Measurements from ENCODE around the gene TMPRSS6.

Gene TMPRSS6

DNA sequence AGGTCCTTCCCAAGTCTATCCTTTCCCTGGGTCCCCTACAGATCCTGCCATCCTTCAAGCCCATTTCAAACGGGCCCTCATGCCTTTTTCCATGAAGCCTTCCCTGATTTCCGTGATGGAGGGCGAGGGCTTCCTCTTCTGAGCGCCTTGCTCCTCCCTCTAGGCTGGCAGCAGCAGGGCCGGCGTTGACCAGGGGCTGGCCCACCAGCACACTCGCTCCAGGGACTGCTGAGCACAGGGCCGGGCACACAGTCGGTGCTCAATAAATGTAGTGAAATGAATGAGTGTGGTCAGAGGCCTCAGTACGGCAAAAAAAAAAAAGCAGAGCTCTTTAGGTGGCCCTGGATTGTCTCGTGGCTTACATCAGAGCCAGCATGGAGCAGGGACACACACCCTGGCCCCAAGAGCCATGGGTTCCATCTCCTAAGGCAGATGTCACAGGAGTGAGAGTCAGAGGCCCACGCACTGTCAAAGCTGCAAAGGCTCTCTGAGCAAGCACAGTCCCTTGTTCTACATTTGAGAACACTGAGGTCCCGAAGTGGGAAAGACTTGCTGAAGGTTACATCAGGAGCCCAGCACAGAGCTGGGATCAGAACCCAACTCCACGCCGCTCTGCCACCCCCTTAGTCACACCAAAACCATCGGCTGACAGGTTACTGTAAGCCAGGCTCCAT lies 37.1 kb upstream of the TMPRSS6 start:
- peak overlapping the region; percentile 95 for H3K27ac Mint-ChIP-seq
- H3K27me3 Mint-ChIP-seq: no peaks in the 10 kb centered on the region
- peaks cover 5% of the 10 kb centered on the region for H3K36me3 Mint-ChIP-seq
- H3K4me3 Mint-ChIP-seq: peak overlapping the region; percentile 80
- H3K9me3 Mint-ChIP-seq (ENCODE audit: low read depth): no peaks in the 10 kb centered on the region
- peaks cover 62% of the 10 kb centered on the region for H3K4me1 Mint-ChIP-seq (ENCODE audit: low read depth)

DNA sequence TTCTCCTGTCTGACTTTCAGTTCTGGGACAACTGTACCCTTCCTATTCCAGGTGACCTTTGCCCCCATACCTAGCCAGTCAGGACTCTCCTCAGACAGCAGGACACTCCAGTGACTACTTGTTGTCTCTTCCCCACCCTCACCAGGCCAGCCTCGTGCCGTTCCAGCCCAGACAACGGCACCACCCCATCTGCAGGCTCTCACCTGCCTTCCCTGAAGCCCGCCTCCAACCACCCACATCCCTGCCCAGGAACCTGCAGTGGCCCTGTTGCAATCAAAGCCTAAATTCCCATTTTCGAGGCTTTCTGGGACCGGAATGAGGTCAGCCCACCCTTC lies 36.5 kb upstream of the TMPRSS6 start:
- Mint-ChIP-seq H3K4me1 (ENCODE audit: low read depth) (peaks cover 57% of the 10 kb centered on the region), H3K4me3 (peak overlapping the region; percentile 80), H3K27ac (peak overlapping the region; percentile 95), H3K9me3 (ENCODE audit: low read depth) (no peaks in the 10 kb centered on the region), H3K27me3 (no peaks in the 10 kb centered on the region), H3K36me3 (peaks cover 5% of the 10 kb centered on the region)

DNA sequence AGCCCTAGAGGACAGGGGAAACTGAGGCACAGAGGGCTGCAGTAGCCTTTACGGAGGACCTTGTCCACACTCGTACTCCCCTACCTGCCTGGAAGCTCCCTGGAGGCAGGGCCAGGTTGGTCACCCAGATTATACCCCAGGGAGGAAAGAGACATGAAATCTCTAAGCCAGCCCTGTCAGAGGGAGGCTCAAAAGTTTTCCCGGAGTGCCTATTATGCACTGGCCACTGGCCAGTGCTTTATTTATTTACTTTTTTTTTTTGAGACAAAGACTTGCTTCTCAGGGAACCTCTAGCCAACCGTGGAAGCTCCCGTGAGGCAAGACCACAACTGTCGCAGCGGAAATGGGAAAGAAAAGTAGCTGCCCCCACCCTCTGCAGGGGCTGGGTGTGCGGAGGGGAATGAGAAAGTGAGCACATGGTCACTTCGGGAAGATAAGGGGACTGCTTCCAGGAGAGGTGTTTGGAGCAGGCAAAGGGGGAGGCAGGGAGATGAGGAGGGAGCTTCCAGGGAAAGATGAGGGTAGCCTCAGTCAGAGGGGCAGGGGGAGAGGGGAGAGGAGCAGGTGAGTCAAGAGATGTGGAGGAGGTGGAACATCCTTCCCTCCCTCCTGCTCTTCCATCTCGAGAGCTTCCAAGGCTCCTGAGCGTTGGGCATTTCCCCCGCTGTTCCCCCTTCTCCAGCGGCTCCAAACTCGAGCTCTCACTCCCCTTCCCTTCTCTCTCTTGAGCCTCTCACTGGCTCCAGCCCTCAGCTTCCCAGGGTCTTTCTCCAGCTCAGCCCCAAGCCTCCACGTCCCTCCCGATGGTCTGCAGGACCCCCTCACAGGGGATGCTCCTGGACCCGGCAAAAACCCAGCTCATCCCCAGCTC lies 35.9 kb upstream of the TMPRSS6 start:
- no peaks in the 10 kb centered on the region for H3K27me3 Mint-ChIP-seq
- peak overlapping the region; percentile 80 for H3K4me3 Mint-ChIP-seq
- H3K27ac Mint-ChIP-seq: peak overlapping the region; percentile 95
- peaks cover 54% of the 10 kb centered on the region for H3K4me1 Mint-ChIP-seq (ENCODE audit: low read depth)
- no peaks in the 10 kb centered on the region for H3K9me3 Mint-ChIP-seq (ENCODE audit: low read depth)
- H3K36me3 Mint-ChIP-seq: peaks cover 8% of the 10 kb centered on the region

DNA sequence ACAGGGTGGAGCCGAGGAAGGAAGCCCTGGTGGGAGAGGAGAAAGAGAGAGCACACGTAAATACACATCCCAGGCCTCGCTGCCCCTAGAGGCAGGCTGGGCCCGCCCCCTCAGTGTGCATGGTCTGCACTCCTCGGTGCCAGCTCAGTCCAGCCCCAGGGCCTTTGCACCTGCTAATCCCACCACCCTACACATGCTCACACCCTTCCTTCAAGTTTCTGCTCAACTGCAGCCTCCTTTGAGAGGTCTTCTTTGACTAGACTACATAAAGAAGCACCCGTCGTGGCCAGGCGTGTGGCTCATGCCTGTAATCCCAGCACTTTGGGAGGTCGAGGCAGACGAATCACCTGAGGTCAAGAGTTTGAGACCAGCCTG lies 34.7 kb upstream of the TMPRSS6 start:
- H3K4me3 Mint-ChIP-seq: no peak overlapping the region
- peaks cover 61% of the 10 kb centered on the region for H3K4me1 Mint-ChIP-seq (ENCODE audit: low read depth)
- H3K27me3 Mint-ChIP-seq: no peaks in the 10 kb centered on the region
- peak overlapping the region; percentile 95 for H3K27ac Mint-ChIP-seq
- H3K9me3 Mint-ChIP-seq (ENCODE audit: low read depth): no peaks in the 10 kb centered on the region
- peaks cover 9% of the 10 kb centered on the region for H3K36me3 Mint-ChIP-seq

DNA sequence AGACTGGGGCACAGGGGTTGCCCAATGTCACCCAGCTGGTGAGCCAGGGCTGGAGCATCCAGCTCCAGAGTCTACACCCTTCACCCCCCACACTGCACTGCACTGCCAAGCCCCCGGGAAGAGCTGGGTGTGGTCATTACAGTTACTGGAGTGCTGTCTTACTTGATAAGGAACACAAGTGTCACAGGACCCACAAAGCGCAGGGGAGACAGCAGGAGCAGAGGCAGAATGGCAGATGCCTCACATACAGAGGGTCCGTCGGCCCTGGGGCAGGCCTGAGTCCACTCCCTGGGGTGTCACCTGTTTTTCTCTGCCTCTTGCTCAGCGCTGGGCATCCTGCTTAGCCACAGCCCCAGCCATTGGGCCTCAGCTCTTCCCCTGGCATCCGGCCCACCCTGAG lies 32.5 kb upstream of the TMPRSS6 start:
- H3K4me3 Mint-ChIP-seq: no peak overlapping the region
- H3K27me3 Mint-ChIP-seq: no peaks in the 10 kb centered on the region
- H3K9me3 Mint-ChIP-seq (ENCODE audit: low read depth): no peaks in the 10 kb centered on the region
- peaks cover 61% of the 10 kb centered on the region for H3K4me1 Mint-ChIP-seq (ENCODE audit: low read depth)
- H3K27ac Mint-ChIP-seq: no peak overlapping the region
- peaks cover 19% of the 10 kb centered on the region for H3K36me3 Mint-ChIP-seq

DNA sequence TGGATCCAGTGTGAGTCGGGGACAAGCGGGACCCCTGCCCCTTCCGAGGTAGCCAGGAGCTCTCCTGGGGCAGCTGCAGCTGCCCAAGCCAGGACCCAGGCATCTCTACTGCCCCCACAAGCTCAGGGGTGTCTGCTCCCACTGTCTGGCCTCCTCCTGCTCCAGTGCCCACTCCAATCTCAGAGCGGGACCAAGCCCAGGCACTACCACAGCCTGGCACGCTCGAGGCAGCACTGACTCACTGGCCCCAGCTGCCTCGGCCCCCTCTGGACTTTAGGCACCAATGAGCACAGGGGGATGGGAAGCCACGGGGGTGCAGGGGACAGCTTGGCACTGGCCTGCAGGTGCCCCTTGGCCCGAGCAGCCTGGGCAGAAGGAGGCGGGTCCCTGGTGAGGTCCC lies 32.0 kb upstream of the TMPRSS6 start:
- Mint-ChIP-seq H3K9me3 (ENCODE audit: low read depth) (no peaks in the 10 kb centered on the region), H3K4me3 (no peak overlapping the region), H3K27me3 (no peaks in the 10 kb centered on the region), H3K27ac (peak overlapping the region; percentile 3), H3K36me3 (peaks cover 20% of the 10 kb centered on the region), H3K4me1 (ENCODE audit: low read depth) (peaks cover 60% of the 10 kb centered on the region)

DNA sequence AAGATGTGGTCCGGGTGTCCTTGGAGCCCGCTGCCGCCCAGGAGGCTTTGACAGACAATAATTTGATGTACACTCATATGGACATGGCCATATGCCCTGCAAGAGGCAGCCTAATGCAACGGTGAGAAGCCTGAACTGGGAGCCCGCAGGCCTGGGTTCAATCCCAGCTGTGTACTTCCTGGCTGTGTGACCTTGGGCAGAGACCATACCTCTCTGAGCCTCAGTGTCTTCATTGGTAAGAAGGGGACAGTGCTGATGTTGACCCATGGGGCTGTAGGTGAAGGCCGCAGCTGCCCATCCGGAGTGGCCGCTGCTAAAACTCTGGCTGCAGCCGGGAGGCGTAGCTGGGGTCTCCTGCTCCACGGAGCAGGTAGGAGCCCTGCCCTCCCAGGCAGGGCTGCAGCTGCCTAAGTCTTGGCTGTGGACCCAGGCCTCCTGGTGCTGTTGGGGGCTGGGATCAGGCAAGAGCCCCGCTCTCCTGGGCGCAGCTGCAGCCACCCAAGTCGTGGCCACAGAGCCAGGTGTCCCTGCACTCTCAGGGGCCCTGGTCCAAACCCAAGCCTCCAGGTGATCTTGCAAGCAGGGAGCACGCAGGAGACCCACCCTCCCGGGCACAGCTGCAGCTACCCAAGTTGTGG lies 31.3 kb upstream of the TMPRSS6 start:
- Mint-ChIP-seq H3K4me1 (ENCODE audit: low read depth) (peaks cover 54% of the 10 kb centered on the region), H3K27ac (peak overlapping the region; percentile 68), H3K36me3 (peaks cover 18% of the 10 kb centered on the region), H3K9me3 (ENCODE audit: low read depth) (no peaks in the 10 kb centered on the region), H3K27me3 (no peaks in the 10 kb centered on the region), H3K4me3 (no peak overlapping the region)

DNA sequence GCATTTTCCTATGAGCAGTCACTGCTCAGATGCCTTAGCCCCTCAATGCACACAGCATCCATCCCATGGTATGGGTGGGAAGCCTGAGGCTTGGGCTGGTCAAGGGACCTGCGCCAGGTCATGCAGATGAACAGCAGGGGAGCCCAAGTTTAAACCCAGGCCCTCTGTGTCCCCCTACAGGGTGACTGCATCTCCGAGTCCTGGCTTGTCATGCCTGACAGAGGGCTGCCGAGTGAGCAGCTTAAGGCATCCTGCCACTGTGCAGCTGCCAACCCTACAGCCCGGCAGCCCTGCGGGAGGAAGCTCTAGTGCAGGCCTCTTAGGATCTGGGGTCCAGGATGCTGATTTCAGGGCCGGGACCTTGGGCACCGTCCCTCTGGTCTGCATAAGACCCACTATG lies 30.2 kb upstream of the TMPRSS6 start:
- H3K4me1 Mint-ChIP-seq (ENCODE audit: low read depth): peaks cover 43% of the 10 kb centered on the region

DNA sequence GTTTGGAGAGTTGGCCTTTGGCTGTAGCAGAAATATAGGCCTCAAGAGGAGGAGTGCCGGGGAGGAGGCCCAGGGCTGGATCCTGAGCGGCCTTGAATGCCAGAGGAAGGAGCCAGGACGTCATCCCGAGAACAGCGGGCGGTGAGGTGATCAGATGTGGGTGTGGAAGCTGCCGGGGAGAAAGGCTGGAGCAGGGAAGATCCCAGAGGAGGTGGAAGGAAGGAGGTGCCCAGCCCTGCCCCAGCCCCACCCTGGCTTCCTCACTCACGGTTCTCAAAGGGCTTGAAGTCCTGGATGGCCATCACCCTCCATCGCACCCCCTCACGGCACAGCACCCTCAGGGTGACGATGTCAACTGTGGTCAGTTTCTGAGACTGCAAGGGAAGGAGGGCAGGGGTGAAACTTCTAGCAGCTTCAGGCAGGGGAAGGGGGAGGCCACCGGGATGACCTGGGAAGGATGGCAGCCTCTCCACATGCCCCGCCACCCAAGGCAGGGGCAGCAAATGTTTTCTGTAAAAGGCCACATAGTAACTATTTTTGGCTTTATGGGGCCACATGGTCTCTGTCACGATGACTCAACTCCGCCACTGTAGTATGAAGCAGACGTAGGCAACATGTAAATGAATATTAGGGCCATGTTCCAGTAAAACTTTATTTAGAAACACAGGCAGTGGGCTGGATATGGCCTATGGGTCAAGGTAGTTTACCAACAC lies 29.5 kb upstream of the TMPRSS6 start:
- H3K27me3 Mint-ChIP-seq: no peaks in the 10 kb centered on the region
- H3K9me3 Mint-ChIP-seq (ENCODE audit: low read depth): no peaks in the 10 kb centered on the region
- peak overlapping the region; percentile 98 for H3K27ac Mint-ChIP-seq
- peaks cover 15% of the 10 kb centered on the region for H3K36me3 Mint-ChIP-seq
- peaks cover 41% of the 10 kb centered on the region for H3K4me1 Mint-ChIP-seq (ENCODE audit: low read depth)
- H3K4me3 Mint-ChIP-seq: peak overlapping the region; percentile 73

More for the DNA sequence above, 30.2 kb upstream of the TMPRSS6 start:
- peak overlapping the region; percentile 98 for H3K27ac Mint-ChIP-seq
- peak overlapping the region; percentile 73 for H3K4me3 Mint-ChIP-seq
- no peaks in the 10 kb centered on the region for H3K27me3 Mint-ChIP-seq
- no peaks in the 10 kb centered on the region for H3K9me3 Mint-ChIP-seq (ENCODE audit: low read depth)
- peaks cover 17% of the 10 kb centered on the region for H3K36me3 Mint-ChIP-seq

DNA sequence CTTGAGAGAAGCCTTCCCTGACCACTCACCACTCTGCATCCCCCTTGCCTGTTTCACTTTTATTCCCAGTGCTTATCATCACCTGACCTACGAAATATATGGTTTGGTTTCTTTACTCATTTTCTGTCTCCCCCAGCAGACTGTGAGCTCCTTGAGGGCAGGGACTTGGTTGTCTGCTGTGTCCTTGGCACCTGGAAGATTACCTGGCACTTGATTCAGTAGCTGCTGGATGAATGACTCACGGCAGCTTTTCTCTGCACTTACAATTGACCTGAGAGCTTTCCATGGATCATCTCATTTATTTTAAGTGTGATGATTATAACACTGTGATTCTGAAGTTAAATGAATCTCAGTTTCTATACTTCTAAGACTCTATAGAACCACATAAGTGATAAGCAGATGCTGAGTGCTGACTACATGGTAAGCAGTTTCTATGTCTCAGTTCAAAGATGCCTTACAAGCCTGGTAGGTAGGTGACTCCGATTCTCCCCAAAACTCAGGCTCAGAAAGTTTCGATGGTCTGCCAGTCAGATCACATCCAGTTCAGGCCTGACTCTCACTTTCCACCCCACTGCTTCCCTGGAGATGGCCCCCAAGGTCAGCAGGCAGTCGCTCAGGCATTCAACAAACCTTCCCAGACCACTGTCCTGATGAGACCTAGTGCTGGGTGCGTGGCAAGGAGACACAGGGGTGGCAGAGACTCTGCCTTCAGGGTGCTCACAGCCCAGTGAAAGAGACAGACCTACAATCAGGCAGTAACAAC lies 28.6 kb upstream of the TMPRSS6 start:
- no peaks in the 10 kb centered on the region for H3K27me3 Mint-ChIP-seq
- H3K4me1 Mint-ChIP-seq (ENCODE audit: low read depth): peaks cover 36% of the 10 kb centered on the region
- H3K27ac Mint-ChIP-seq: peak overlapping the region; percentile 98
- H3K4me3 Mint-ChIP-seq: peak overlapping the region; percentile 73
- H3K36me3 Mint-ChIP-seq: peaks cover 15% of the 10 kb centered on the region
- no peaks in the 10 kb centered on the region for H3K9me3 Mint-ChIP-seq (ENCODE audit: low read depth)

DNA sequence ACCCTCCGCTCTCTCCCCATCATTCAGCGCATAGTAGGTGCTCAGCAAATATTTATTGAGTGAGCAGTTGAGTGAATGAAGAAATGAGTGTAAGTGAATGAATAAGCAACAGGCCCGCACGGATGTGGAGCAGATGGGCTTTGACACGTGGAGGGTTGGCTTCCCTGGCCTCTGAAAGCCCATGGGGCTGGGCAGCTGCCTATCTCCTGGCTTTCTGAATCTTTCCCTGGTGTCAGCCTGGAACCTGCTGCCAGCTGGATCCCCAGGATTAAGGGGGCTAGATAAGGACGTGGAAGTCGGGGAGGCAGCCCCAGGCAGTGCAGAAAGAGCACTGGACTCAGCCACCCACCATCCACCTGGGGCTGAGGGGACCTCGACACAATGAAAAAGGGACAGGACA lies 27.6 kb upstream of the TMPRSS6 start:
- Mint-ChIP-seq H3K36me3 (peaks cover 17% of the 10 kb centered on the region), H3K4me3 (no peak overlapping the region), H3K4me1 (ENCODE audit: low read depth) (peaks cover 36% of the 10 kb centered on the region), H3K9me3 (ENCODE audit: low read depth) (no peaks in the 10 kb centered on the region), H3K27ac (peak overlapping the region; percentile 98), H3K27me3 (no peaks in the 10 kb centered on the region)

DNA sequence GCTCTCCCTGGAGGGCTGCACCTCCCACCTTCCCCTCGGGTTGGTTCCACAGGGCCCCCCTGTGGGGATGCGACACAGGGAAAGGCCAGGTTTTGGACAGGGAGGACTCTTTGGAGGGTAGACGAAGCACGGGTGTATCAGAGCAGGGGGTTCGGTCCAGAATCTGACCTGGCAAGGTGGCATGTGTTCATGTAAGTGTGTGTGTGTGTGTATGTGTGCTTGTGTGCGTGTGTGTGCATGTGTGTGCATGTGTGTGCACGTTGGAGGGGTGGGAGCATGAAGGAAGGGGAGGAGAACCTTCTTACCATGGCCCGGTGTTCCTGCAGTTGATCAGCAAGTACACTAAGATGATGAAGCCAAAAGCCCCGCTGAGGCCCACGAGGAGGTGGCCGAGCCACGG lies 25.5 kb upstream of the TMPRSS6 start:
- peaks cover 15% of the 10 kb centered on the region for H3K36me3 Mint-ChIP-seq

DNA sequence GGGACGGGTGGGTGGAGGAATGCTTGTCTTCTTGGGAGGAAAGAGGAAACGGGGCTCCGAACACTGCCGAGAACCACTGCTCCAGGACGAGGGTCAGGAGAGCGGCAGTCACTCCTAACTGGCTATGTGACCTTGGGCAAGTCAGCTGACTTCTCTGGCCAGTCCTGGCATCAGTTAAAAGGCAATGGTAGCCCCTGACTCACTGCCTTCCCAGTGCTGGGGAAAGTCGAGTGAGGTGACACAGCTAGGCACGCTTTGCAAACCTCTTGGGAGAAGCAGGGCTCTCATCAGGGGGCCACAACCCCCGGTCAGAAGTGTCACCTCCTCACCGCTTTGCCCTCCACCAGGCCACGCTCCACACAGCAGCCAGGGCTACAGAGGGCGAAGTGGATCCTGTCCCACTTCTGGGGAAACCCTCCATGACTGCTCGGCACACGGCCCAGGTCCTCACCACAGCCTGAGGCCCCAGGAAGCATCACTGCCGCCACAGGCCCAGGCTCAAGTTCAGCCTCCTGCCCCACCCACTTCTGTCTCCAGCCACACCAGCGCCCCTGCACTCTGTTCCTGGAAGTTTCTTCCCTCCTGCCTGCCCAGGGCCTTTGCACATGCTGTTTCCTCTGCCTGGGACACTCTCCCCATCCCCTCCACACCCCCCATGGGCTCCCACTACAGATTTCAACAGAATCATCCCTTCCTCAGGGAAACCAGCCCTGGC lies 23.9 kb upstream of the TMPRSS6 start:
- no peak overlapping the region for H3K4me3 Mint-ChIP-seq
- H3K9me3 Mint-ChIP-seq (ENCODE audit: low read depth): no peaks in the 10 kb centered on the region
- H3K27ac Mint-ChIP-seq: peak overlapping the region; percentile 46
- H3K27me3 Mint-ChIP-seq: no peaks in the 10 kb centered on the region
- peaks cover 11% of the 10 kb centered on the region for H3K36me3 Mint-ChIP-seq
- H3K4me1 Mint-ChIP-seq (ENCODE audit: low read depth): peaks cover 17% of the 10 kb centered on the region

More for the DNA sequence above, 25.5 kb upstream of the TMPRSS6 start:
- H3K4me1 Mint-ChIP-seq (ENCODE audit: low read depth): peaks cover 31% of the 10 kb centered on the region
- no peak overlapping the region for H3K4me3 Mint-ChIP-seq
- H3K27ac Mint-ChIP-seq: no peak overlapping the region
- no peaks in the 10 kb centered on the region for H3K9me3 Mint-ChIP-seq (ENCODE audit: low read depth)
- no peaks in the 10 kb centered on the region for H3K27me3 Mint-ChIP-seq

DNA sequence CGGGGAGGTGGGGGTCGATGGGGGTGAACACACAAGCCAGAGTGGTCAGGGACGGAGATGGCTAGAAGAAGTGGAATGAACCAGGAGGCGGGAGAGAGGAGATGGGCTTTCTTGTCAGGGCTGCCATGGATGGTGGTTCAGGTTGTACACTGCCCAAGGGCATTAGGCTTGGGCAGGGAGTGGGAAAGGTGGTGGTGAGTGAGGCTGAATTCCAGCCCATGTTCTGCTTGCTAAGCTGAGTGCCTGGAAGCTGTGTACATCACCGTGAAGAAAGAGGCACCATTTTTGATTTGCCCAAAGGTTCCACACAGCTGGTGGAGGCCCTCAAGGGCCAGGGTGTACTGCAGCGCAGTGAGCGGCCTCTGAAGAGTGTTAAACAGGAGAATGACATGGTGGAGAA lies 23.3 kb upstream of the TMPRSS6 start:
- Mint-ChIP-seq H3K4me1 (ENCODE audit: low read depth) (peaks cover 10% of the 10 kb centered on the region), H3K36me3 (peaks cover 9% of the 10 kb centered on the region), H3K9me3 (ENCODE audit: low read depth) (no peaks in the 10 kb centered on the region), H3K27ac (peak overlapping the region; percentile 81), H3K27me3 (no peaks in the 10 kb centered on the region), H3K4me3 (no peak overlapping the region)
